Measurements from ENCODE around the gene CIITA.
"Not testable (repeated sequence)": the region's sequence is repeated elsewhere in the genome, so short reads cannot be mapped to it uniquely, and the experiment has no call there.

DNA sequence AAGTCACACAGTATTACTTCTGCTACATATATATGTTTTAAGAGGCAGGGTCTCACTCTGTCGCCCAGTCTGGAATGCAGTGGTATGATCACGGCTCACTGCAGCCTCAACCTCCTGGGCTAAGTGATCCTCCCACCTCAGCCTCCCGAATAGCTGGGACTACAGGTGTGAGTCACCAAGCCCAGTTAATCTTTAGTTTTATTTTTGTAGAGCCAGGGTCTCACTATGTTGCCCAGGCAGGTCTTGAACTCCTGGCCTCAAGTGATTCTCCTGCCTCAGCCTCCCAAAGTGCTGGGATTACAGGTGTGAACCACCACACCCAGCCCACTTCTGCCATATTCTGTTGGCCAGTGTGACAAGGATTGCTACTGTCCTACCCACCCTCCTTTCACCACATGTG is 48.3 kb downstream of the CIITA start:
- not testable (repeated sequence) for TF ChIP-seq POLR2A (IDR thresholded peaks at IDR 0.05)
- TF ChIP-seq, protein P1, sequence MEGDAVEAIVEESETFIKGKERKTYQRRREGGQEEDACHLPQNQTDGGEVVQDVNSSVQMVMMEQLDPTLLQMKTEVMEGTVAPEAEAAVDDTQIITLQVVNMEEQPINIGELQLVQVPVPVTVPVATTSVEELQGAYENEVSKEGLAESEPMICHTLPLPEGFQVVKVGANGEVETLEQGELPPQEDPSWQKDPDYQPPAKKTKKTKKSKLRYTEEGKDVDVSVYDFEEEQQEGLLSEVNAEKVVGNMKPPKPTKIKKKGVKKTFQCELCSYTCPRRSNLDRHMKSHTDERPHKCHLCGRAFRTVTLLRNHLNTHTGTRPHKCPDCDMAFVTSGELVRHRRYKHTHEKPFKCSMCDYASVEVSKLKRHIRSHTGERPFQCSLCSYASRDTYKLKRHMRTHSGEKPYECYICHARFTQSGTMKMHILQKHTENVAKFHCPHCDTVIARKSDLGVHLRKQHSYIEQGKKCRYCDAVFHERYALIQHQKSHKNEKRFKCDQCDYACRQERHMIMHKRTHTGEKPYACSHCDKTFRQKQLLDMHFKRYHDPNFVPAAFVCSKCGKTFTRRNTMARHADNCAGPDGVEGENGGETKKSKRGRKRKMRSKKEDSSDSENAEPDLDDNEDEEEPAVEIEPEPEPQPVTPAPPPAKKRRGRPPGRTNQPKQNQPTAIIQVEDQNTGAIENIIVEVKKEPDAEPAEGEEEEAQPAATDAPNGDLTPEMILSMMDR (IDR thresholded peaks at IDR 0.05) = not testable (repeated sequence)

Measured in heart left ventricle (tissue), 13 donors.